K562 (cell line): ENCODE measurements around the gene VIPR2. TPM values are rescaled to one million over a fixed set of nuclear protein-coding genes. Genes with fewer than 3 reads are reported as not detected.
A peak's percentile ranks its signal among the peaks of the same experiment; 100 is the strongest.

ENCODE experiments used
- ATAC-seq: fragments of 200-7000 bp; cut with Tn5 transposase; 3 replicates; pipeline ENCODE4 v1.9.1; 2020; ENCODE audit warnings: moderate library complexity
- BruUV-seq: library from RNA; stranded (reverse); fragments of 400-500 nt; replicated peaks from 2 replicates; lab custom pipeline; 2021; lab: Mats Ljungman, UMichigan
- CTCF ChIA-PET: fragments of 300-600 bp; formaldehyde crosslinking; extraction: SDS; loops from one replicate; lab custom pipeline; 2021; ENCODE audit warnings: low intra/inter-chr PET ratio; lab: Yijun Ruan, JAX
- POLR2A ChIA-PET: fragments of 300-600, 350-650 bp; sonication (Branson Sonifier 250); formaldehyde crosslinking; extraction: SDS; loops from one replicate; lab custom pipeline; 2021; ENCODE audit warnings: antibody characterized with exemption, inconsistent platforms; lab: Yijun Ruan, JAX
- DNase-seq, 4 experiments: peaks; one replicate each; pipeline versions ENCODE4 v3.0.0 to v3.0.0-alpha.2; 2011 to 2018; ENCODE audit warnings: low spot score in 3 of 4, mixed read lengths in 3 of 4; ENCODE audit errors: extremely low read depth in 1 of 4
- FAIRE-seq: peaks from 2 replicates; lab custom pipeline; 2011; peaks lifted over from hg19 to GRCh38; lab: Jason Lieb, UNC
- H2AFZ ChIP-seq: 2 replicates; pipeline ENCODE4 v1.6.0; 2011; ENCODE audit warnings: low read depth, low read length, control low read depth, inconsistent platforms
- H3K27ac ChIP-seq: fragments of 200-600 bp; 3 replicates; pipeline ENCODE4 v1.8.0; 2011; ENCODE audit warnings: low read depth, mild to moderate bottlenecking, control low read depth, inconsistent platforms, low read length, moderate library complexity, mixed read lengths; ENCODE audit errors: extremely low read depth
- H3K27me3 ChIP-seq, 2 experiments: fragments of 300-600 bp in 1 of 2; 2 replicates in 1 of 2; 3 replicates in 1 of 2; pipeline versions ENCODE4 v1.6.0 to v1.8.0; 2011; ENCODE audit warnings: inconsistent platforms in 2 of 2, low read length in 2 of 2, mild to moderate bottlenecking in 1 of 2, mixed read lengths in 1 of 2, moderate library complexity in 1 of 2; ENCODE audit not compliant: control insufficient read depth in 2 of 2, insufficient read depth in 2 of 2
- H3K36me3 ChIP-seq: fragments of 300-600 bp; 3 replicates; pipeline ENCODE4 v1.8.0; 2011; ENCODE audit warnings: mild to moderate bottlenecking, low read length, inconsistent platforms; ENCODE audit not compliant: control insufficient read depth, insufficient read depth
- H3K4me1 ChIP-seq, 2 experiments: fragments of 200-600 bp in 1 of 2; replicated peaks in 1 of 2; 2 replicates in 1 of 2; 3 replicates in 1 of 2; pipeline versions ENCODE4 v1.5.1 to v1.8.0; 2011; ENCODE audit warnings: inconsistent platforms in 2 of 2, low read length in 2 of 2, mild to moderate bottlenecking in 1 of 2, mixed read lengths in 1 of 2, moderate library complexity in 1 of 2; ENCODE audit not compliant: control insufficient read depth in 2 of 2, insufficient read depth in 2 of 2
- H3K4me2 ChIP-seq: 2 replicates; pipeline ENCODE4 v1.6.1; 2011; ENCODE audit warnings: low read length, control low read depth, inconsistent platforms, mixed read lengths; ENCODE audit not compliant: insufficient read depth
- H3K4me3 ChIP-seq: fragments of 200-600 bp; sonication (generic), shearing (Covaris generic); 2 replicates; pipeline ENCODE4 v1.5.1; 2016; ENCODE audit warnings: control low read depth, inconsistent platforms
- H3K79me2 ChIP-seq: fragments of 200-600 bp; 3 replicates; pipeline ENCODE4 v1.8.0; 2011; ENCODE audit warnings: low read length, inconsistent platforms; ENCODE audit not compliant: control insufficient read depth, insufficient read depth
- H3K9ac ChIP-seq, 2 experiments: 2 replicates each; pipeline versions ENCODE4 v1.6.0 to v1.6.1; 2011; ENCODE audit warnings: low read depth in 2 of 2, low read length in 2 of 2, control low read depth in 1 of 2, inconsistent platforms in 1 of 2, mild to moderate bottlenecking in 1 of 2, mixed read lengths in 1 of 2; ENCODE audit not compliant: insufficient read depth in 1 of 2
- H3K9me1 ChIP-seq: one replicate; pipeline ENCODE4 v1.6.0; 2011; ENCODE audit warnings: inconsistent platforms, mild to moderate bottlenecking, low read length, moderate library complexity; ENCODE audit not compliant: control insufficient read depth, insufficient read depth
- H3K9me3 ChIP-seq: replicated peaks from 2 replicates; pipeline ENCODE4 v1.5.1; 2011; ENCODE audit warnings: low read depth, low read length, inconsistent platforms; ENCODE audit not compliant: control insufficient read depth, insufficient read depth
- H4K20me1 ChIP-seq: replicated peaks from 2 replicates; pipeline ENCODE4 v1.6.1; 2011; ENCODE audit warnings: low read length, inconsistent platforms, mixed read lengths; ENCODE audit not compliant: control insufficient read depth, insufficient read depth
- E2F3 ChIP-seq: fragments of 250-450 bp; sonication (Bioruptor Pico); IDR thresholded peaks from 2 replicates; pipeline ENCODE4 v1.4.0; 2020; ENCODE audit warnings: mild to moderate bottlenecking
- POLR2B ChIP-seq: fragments of 450-650 bp; IDR thresholded peaks from 2 replicates; pipeline ENCODE4 v1.6.1; 2018; ENCODE audit warnings: low read depth; ENCODE audit not compliant: partially characterized antibody
- RBM34 ChIP-seq: fragments of 200-400 bp; formaldehyde crosslinking; IDR thresholded peaks from 2 replicates; pipeline ENCODE4 v1.6.1; 2018; ENCODE audit warnings: low read length, borderline replicate concordance; ENCODE audit not compliant: insufficient read depth
- SRSF3 ChIP-seq: fragments of 200-400 bp; formaldehyde crosslinking; IDR thresholded peaks from 2 replicates; pipeline ENCODE4 v1.6.1; 2016; ENCODE audit warnings: mild to moderate bottlenecking, low read length, moderate library complexity; ENCODE audit not compliant: insufficient read depth
- TOE1 ChIP-seq, 2 experiments: fragments of 450-650 bp in 1 of 2; sonication (generic) in 1 of 2; formaldehyde crosslinking in 1 of 2; IDR thresholded peaks; 2 replicates each; pipeline versions ENCODE4 v1.7.1 to v1.8.0; 2016 to 2022; ENCODE audit warnings: borderline replicate concordance in 2 of 2, mild to moderate bottlenecking in 2 of 2, antibody characterized with exemption in 1 of 2, inconsistent platforms in 1 of 2, low read depth in 1 of 2, missing genetic modification reagents in 1 of 2, moderate library complexity in 1 of 2
- ZNF140 ChIP-seq: fragments of 250-450 bp; sonication (Bioruptor Pico); IDR thresholded peaks from 2 replicates; pipeline ENCODE4 v1.8.0; 2021; ENCODE audit warnings: moderate library complexity, mild to moderate bottlenecking, inconsistent platforms
- ZNF165 ChIP-seq: fragments of 250-450 bp; sonication (Bioruptor Pico); IDR thresholded peaks from 2 replicates; pipeline ENCODE4 v1.4.0; 2020; ENCODE audit warnings: borderline replicate concordance
- ZNF316 ChIP-seq: fragments of 450-650 bp; IDR thresholded peaks from 2 replicates; pipeline ENCODE4 v1.6.1; 2016
- ZNF764 ChIP-seq: fragments of 250-450 bp; sonication (Bioruptor Pico); IDR thresholded peaks from 2 replicates; pipeline ENCODE4 v1.4.0; 2020; ENCODE audit warnings: low read depth, mild to moderate bottlenecking, moderate library complexity
- WGBS: fragments of 100-300 bp; shearing (Covaris generic); methylation state at CpG from one replicate; pipeline ENCODE4 v1.1.6; 2016; ENCODE audit warnings: low coverage, mixed read lengths; ENCODE audit not compliant: insufficient coverage; ENCODE audit errors: missing lambda C conversion rate; 5-methylcytosine and 5-hydroxymethylcytosine counted together
- in situ Hi-C: fragments of 300-500 bp; cut with MboI; formaldehyde crosslinking; loops from 4 replicates; pipeline ENCODE4 v1.15.0; 2018; ENCODE audit warnings: inconsistent platforms, mixed read lengths
- intact Hi-C: fragments of 100-400 bp; cut with micrococcal nuclease; formaldehyde crosslinking; loops from 2 replicates; pipeline ENCODE4 v1.14.2; 2022
- polyA plus RNA-seq, 8 experiments: library from polyadenylated mRNA; depleted of rRNA in 4 of 8; stranded (reverse) in 5 of 8; unstranded in 3 of 8; fragments of >200 nt; fragmentation: Nextera tagmentation in 2 of 8; fragmentation: Illumina TruSeq in 1 of 8; extraction: Ambion mirVana in 2 of 8; extraction: Trizol in 1 of 8; gene quantifications; 2 replicates each; pipeline versions ENCODE4 v1.2.1 to v1.2.3, GENCODE V29; 2011 to 2014; ENCODE audit warnings: inconsistent platforms in 1 of 8, missing spikeins in 1 of 8
- total RNA-seq, 7 experiments: library from RNA; depleted of rRNA in 6 of 7; stranded (reverse); fragments of >200 nt in 6 of 7; fragmentation: Illumina TruSeq in 2 of 7; extraction: Trizol in 2 of 7; gene quantifications; 2 replicates each; pipeline versions ENCODE4 v1.2.1 to v1.2.3, GENCODE V29; 2011 to 2021; ENCODE audit warnings: low replicate concordance in 1 of 7
- TF ChIP-seq, protein P1 (sequence below): fragments of 250-450 bp; sonication (Bioruptor Pico); IDR thresholded peaks from 2 replicates; pipeline ENCODE4 v1.8.0; 2021; ENCODE audit warnings: mild to moderate bottlenecking, moderate library complexity
- TF ChIP-seq, protein P2 (sequence below): IDR thresholded peaks from 3 replicates; pipeline ENCODE4 v1.6.1; 2011; ENCODE audit warnings: borderline replicate concordance, mild to moderate bottlenecking; ENCODE audit not compliant: insufficient read length, insufficient read depth
- TF ChIP-seq, protein P3 (sequence below): fragments of 250-450 bp; sonication (Bioruptor Pico); IDR thresholded peaks from 2 replicates; pipeline ENCODE4 v1.8.0; 2022; ENCODE audit warnings: inconsistent platforms, mild to moderate bottlenecking, moderate library complexity, borderline replicate concordance
- TF ChIP-seq, protein P4 (sequence below): fragments of 150-350 bp; conservative IDR thresholded peaks from 2 replicates; pipeline ENCODE4 v1.6.1; 2014; ENCODE audit warnings: low read length

The VIPR2 gene
- total and polyA plus RNA-seq, 9 of the 15 experiments (the other 6 are each of a cell fraction or from before 2014, with no cell fraction given): 0.04 TPM; not detected in 8

DNA sequence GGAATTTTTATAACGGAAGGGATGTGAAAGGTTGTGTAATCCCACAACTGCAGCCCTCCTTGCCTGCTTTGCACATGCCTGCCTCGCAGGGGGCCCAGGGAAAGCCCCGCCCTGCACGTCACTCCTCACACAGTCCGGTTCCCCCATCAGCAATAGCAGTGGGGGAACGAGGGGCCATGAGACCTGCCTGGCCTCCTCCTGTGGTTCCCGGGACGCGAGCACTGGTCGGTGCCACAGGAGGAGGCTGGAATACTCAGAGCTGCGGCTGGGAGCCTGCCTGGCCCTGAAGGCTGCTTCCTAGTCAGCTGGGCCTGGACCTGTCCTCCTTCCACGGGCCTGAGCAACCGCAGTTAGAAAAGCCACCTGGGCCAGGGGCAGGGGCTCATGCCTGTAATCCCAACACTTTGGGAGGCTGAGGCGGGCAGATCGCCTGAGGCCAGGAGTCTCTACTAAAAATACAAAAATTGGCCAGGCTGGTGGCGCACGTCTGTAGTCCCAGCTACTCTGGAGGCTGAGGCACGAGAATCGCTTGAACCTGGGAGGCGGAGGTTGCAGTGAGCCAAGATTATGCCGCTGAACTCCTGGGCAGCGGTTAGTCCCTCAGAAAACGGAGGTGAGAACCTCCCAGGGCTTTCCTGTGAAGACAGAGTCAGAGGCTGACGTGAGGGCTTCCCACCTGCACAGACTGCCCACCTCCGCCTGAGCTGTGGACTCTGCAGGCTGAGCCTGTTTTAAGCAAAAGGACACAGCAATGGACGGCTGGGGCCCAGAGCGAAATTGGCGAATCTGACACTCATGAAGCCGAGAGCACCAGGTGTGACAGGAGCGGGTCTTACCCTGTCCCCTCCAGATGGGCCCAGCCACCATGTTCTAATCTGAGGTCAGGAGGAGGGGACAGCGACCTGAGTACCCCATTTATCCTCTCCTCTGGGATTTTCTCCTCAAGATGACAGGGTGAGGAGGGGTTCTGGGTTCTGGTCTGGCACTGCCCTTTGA is 52.9 kb downstream of the VIPR2 start:
- DNase-seq: no peak
- H3K27me3 ChIP-seq: peaks cover 59 to 79% of the 10 kb centered on the region in 2 experiments
- no peaks in the 10 kb centered on the region for H3K9me1 ChIP-seq
- no peak overlapping the region for H3K27ac ChIP-seq
- H3K79me2 ChIP-seq: no peaks in the 10 kb centered on the region
- H3K4me1 ChIP-seq: 0 out of 5 replicates have a peak, but pooled peaks cover 0 to 2% of the 10 kb centered on the region in 2 experiments
- intact Hi-C loops (no loop called here), in situ Hi-C loops (no loop called here)
- H3K36me3 ChIP-seq: no peaks in the 10 kb centered on the region
- POLR2A ChIA-PET: interaction anchor here (1.0 kb wide), 1 partner anchor 25 kb away, joined by 3 read pairs; no protein-coding TSS in a partner anchor
- WGBS: 3% methylated on average over 30 of the region's 31 CpGs
- ATAC-seq: peak; percentile 17; the same call in 2 of the 3 replicates
- no TSS peak for BruUV-seq
- no peak for FAIRE-seq
- H3K9me3 ChIP-seq: no peaks in the 10 kb centered on the region
- H2AFZ ChIP-seq: no peak overlapping the region
- no peak overlapping the region for H3K9ac ChIP-seq
- H3K4me3 ChIP-seq: no peak overlapping the region
- no peak overlapping the region for H3K4me2 ChIP-seq
- peaks cover 7% of the 10 kb centered on the region for H4K20me1 ChIP-seq
- CTCF ChIA-PET: no interaction called here
- no peak for TF ChIP-seq RBM34
- TF ChIP-seq ZNF140 (CRISPR knock-in tag): no peak
- TF ChIP-seq E2F3 (CRISPR knock-in tag): no peak
- TF ChIP-seq, protein P1, sequence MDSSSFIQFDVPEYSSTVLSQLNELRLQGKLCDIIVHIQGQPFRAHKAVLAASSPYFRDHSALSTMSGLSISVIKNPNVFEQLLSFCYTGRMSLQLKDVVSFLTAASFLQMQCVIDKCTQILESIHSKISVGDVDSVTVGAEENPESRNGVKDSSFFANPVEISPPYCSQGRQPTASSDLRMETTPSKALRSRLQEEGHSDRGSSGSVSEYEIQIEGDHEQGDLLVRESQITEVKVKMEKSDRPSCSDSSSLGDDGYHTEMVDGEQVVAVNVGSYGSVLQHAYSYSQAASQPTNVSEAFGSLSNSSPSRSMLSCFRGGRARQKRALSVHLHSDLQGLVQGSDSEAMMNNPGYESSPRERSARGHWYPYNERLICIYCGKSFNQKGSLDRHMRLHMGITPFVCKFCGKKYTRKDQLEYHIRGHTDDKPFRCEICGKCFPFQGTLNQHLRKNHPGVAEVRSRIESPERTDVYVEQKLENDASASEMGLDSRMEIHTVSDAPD (CRISPR knock-in tag): no peak
- TF ChIP-seq, protein P2, sequence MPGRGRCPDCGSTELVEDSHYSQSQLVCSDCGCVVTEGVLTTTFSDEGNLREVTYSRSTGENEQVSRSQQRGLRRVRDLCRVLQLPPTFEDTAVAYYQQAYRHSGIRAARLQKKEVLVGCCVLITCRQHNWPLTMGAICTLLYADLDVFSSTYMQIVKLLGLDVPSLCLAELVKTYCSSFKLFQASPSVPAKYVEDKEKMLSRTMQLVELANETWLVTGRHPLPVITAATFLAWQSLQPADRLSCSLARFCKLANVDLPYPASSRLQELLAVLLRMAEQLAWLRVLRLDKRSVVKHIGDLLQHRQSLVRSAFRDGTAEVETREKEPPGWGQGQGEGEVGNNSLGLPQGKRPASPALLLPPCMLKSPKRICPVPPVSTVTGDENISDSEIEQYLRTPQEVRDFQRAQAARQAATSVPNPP: no peak
- TF ChIP-seq, protein P3, sequence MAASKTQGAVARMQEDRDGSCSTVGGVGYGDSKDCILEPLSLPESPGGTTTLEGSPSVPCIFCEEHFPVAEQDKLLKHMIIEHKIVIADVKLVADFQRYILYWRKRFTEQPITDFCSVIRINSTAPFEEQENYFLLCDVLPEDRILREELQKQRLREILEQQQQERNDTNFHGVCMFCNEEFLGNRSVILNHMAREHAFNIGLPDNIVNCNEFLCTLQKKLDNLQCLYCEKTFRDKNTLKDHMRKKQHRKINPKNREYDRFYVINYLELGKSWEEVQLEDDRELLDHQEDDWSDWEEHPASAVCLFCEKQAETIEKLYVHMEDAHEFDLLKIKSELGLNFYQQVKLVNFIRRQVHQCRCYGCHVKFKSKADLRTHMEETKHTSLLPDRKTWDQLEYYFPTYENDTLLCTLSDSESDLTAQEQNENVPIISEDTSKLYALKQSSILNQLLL (CRISPR knock-in tag): no peak
- no peak for TF ChIP-seq SRSF3
- TF ChIP-seq POLR2B: no peak
- no peak for TF ChIP-seq TOE1 (IDR thresholded peaks at IDR 0.05; ENCODE audit: borderline replicate concordance)
- TF ChIP-seq TOE1 (CRISPR knock-in tag; IDR thresholded peaks at IDR 0.05; ENCODE audit: borderline replicate concordance, low read depth): no peak
- TF ChIP-seq, protein P4, sequence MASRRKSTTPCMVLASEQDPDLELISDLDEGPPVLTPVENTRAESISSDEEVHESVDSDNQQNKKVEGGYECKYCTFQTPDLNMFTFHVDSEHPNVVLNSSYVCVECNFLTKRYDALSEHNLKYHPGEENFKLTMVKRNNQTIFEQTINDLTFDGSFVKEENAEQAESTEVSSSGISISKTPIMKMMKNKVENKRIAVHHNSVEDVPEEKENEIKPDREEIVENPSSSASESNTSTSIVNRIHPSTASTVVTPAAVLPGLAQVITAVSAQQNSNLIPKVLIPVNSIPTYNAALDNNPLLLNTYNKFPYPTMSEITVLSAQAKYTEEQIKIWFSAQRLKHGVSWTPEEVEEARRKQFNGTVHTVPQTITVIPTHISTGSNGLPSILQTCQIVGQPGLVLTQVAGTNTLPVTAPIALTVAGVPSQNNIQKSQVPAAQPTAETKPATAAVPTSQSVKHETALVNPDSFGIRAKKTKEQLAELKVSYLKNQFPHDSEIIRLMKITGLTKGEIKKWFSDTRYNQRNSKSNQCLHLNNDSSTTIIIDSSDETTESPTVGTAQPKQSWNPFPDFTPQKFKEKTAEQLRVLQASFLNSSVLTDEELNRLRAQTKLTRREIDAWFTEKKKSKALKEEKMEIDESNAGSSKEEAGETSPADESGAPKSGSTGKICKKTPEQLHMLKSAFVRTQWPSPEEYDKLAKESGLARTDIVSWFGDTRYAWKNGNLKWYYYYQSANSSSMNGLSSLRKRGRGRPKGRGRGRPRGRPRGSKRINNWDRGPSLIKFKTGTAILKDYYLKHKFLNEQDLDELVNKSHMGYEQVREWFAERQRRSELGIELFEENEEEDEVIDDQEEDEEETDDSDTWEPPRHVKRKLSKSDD: no peak
- TF ChIP-seq ZNF165 (CRISPR knock-in tag): no peak
- no peak for TF ChIP-seq ZNF316
- no peak for TF ChIP-seq ZNF764 (CRISPR knock-in tag)
